HPDE6-E6E7 (cell line): ENCODE data around the gene ARHGAP9.
"Not testable (repeated sequence)": the region's sequence is repeated elsewhere in the genome, so short reads cannot be mapped to it uniquely, and the experiment has no call there.

ENCODE experiments used
- DNase-seq: peaks from one replicate; pipeline ENCODE4 v3.0.0; 2011; ENCODE audit warnings: missing footprints; ENCODE audit errors: extremely low spot score

Gene ARHGAP9

DNA sequence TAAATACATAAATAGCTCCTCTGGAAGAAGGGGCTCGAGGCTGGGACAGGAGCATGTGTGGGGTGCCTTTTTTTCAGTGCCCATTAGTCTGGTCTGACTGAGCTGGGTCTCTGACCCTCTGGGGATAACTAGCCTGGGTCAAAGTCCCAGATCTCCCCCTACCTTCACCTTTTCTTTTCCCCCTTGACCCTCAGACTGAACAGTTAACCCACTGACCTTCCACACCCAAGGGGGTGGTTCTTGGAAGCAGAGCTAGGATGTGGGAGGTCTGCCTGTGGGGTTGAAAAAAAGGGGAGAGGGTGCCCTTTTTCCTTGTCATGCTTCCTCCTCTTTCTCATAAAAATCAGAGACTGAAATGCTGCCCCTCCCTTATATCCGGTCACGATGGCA lies 21.0 kb downstream of the ARHGAP9 start:
- DNase-seq, result no peak

DNA sequence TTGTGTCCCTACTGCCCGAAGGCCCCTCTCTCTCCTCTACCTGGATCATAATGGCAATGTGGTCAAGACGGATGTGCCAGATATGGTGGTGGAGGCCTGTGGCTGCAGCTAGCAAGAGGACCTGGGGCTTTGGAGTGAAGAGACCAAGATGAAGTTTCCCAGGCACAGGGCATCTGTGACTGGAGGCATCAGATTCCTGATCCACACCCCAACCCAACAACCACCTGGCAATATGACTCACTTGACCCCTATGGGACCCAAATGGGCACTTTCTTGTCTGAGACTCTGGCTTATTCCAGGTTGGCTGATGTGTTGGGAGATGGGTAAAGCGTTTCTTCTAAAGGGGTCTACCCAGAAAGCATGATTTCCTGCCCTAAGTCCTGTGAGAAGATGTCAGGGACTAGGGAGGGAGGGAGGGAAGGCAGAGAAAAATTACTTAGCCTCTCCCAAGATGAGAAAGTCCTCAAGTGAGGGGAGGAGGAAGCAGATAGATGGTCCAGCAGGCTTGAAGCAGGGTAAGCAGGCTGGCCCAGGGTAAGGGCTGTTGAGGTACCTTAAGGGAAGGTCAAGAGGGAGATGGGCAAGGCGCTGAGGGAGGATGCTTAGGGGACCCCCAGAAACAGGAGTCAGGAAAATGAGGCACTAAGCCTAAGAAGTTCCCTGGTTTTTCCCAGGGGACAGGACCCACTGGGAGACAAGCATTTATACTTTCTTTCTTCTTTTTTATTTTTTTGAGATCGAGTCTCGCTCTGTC lies 22.8 kb downstream of the ARHGAP9 start:
- DNase-seq, result no peak

DNA sequence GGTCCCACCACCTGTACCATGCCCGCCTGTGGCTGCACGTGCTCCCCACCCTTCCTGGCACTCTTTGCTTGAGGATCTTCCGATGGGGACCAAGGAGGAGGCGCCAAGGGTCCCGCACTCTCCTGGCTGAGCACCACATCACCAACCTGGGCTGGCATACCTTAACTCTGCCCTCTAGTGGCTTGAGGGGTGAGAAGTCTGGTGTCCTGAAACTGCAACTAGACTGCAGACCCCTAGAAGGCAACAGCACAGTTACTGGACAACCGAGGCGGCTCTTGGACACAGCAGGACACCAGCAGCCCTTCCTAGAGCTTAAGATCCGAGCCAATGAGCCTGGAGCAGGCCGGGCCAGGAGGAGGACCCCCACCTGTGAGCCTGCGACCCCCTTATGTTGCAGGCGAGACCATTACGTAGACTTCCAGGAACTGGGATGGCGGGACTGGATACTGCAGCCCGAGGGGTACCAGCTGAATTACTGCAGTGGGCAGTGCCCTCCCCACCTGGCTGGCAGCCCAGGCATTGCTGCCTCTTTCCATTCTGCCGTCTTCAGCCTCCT lies 23.4 kb downstream of the ARHGAP9 start:
- DNase-seq, result no peak

DNA sequence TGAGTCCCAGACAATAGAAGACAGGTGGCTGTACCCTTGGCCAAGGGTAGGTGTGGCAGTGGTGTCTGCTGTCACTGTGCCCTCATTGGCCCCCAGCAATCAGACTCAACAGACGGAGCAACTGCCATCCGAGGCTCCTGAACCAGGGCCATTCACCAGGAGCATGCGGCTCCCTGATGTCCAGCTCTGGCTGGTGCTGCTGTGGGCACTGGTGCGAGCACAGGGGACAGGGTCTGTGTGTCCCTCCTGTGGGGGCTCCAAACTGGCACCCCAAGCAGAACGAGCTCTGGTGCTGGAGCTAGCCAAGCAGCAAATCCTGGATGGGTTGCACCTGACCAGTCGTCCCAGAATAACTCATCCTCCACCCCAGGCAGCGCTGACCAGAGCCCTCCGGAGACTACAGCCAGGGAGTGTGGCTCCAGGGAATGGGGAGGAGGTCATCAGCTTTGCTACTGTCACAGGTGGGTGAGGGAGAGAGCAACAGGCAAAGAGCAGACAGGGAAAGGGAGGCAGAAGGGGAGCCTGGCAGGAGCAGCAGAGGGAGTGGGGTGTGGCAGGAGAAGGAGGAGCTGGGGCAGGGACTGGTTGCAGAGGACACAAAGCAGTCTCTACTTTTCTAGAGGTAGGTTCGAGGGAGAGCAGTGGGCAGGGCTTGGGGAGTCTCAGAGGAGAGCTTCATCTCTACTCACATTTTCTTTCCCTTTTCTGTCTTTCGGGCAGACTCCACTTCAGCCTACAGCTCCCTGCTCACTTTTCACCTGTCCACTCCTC lies 24.1 kb downstream of the ARHGAP9 start:
- no peak for DNase-seq

DNA sequence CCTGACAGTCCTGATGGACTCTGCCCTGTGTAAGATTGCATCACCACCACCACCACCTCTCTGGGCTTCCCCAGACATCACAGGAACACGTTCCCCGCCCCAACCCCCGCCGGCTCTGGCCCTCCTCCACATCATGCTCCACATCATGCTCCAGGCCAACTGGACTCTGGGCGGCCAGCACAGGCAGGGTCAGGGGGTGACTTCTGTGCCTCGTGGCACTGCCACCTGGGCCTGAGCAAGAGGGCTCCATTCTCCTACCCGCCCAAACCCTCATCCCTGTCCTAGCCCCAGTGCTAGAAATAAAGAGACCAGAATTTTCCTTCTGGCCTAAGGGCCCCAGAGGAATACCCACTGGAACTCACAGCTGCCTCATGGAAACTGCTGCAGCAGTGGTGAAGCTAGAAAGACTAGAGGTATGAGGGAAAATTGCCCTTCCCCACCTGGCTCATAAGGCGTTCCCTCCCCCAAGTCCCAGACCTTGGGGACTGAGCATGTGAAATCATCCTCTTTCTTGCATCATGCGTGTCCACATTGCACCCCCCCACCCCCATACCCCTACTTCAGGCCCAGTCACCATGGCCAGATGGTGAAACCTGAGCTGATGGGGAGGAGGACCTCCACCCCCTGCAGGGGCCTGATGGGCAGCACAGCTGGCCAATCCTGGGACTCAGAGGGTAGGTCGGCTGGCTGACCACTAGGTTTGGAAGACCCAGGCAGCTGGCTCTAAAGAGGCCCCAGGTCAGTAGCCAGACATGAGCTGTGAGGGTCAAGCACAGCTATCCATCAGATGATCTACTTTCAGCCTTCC lies 24.9 kb downstream of the ARHGAP9 start, which contains the start of gene INHBE:
TSS of gene INHBE (plus strand) at position 742 of the 808 bp plus-strand sequence. CDS start 230 bp downstream, outside the sequence.
- no peak for DNase-seq

DNA sequence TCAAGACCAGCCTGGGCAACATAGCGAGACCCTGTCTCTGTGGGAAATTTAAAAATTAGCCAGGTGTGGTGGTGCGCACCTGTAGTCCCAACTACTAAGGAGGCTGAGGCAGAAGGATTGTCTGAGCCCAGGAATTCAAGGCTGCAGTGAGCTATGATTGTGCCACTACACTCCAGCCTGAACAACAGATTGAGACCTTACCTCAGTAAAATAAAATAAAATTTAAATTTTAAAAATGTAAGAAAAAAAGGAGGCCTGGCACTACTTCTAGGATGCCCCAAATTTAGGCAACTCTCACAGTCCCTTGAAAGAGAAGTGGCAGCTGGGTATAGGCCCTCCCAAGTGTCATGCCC lies 25.5 kb downstream of the ARHGAP9 start:
- no peak for DNase-seq

DNA sequence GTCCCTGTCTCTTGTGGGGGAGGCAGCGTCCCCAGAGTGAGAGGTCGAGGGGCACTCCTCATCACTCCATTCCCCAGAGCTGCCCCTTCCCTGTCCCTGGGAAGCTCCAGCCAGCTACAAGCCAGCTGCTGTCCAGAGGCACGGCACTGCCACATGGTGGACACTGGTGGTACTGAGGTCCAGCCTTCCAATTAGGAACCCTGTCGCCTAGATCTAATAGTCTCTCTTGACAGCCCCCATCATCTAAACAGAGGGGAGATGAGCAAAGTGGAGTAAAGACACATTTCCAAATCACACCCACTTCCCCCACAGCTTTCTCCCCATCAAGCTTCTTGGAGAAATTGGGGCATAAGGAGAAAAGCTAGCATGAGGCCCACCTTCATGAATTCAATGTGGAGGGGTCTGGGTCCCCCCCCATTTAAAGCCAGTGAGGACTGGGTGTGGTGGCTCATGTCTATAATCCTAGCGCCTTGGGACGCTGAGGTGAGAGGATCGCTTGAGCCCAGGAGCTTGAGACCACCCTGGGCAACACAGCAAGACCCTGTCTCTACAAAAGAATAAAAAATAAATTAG lies 26.6 kb downstream of the ARHGAP9 start:
- no peak for DNase-seq

DNA sequence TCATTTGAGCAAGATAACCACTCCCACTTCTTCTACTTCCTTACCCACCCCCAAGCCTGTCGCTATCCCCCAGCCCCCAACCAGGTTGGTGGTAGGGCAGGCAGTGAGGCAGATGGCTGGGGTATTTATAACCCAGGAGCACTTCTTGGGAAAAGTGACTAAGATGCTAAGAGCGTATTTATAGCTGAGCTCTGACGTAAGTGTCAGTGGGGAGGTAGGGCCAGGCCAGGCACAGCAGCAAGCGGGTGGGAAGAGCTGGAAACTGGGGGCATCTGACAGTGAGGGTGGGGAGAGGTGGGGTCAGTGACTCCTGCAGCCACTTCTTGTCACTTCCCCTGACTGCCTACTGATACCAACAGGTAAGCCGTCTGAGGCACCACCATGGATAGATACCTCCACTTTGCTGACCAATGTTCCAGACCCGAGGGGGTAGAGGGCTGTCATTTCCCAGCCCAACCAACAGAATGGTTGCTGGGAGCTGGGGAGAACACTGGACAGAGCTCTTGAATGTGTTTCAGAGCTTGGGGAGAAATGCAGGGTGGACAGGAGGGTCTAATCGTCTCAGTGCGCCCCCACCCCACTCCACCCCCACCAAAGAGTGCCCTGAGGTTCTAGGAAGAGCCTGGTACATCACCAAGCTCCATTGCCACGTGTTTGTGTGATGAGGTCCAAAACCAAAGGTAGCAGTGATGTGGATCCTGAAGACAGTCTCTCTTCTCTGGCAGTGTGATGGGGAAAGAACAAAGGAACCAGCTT lies 27.3 kb downstream of the ARHGAP9 start:
- no peak for DNase-seq

DNA sequence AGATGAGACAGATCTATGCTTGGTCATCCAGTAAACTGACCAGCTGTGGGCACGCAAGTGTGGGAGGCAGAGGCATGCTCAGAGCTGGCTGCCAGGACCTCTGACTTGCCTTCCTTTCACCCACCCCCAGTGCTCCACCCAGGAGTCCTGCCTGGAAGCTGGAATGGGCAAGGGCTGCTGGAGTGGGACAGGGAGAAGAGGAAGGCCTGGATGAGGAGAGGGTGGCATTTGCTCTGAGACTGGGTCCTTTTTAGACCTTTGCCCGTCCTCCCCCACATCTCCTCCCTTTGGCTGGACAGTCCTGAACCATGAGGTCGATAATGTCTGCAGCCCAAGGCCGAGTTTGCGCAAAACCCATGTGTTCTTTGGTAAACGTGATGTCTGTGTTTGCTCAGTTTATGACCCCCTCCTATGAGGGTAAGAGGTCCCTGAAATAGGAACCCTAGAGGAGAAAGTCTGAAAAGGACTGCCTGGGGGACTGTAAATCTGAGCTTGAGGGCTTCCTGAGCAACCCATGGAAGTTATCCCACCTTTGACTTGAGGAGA lies 28.4 kb downstream of the ARHGAP9 start:
- DNase-seq, result no peak

DNA sequence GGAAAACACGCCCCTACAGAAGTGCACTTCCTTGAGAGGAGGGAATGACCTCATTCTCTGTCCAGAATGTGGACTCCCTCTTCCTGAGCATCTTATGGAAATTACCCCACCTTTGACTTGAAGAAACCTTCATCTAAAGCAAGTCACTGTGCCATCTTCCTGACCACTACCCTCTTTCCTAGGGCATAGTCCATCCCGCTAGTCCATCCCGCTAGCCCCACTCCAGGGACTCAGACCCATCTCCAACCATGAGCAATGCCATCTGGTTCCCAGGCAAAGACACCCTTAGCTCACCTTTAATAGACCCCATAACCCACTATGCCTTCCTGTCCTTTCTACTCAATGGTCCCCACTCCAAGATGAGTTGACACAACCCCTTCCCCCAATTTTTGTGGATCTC lies 29.6 kb downstream of the ARHGAP9 start:
- no peak for DNase-seq

DNA sequence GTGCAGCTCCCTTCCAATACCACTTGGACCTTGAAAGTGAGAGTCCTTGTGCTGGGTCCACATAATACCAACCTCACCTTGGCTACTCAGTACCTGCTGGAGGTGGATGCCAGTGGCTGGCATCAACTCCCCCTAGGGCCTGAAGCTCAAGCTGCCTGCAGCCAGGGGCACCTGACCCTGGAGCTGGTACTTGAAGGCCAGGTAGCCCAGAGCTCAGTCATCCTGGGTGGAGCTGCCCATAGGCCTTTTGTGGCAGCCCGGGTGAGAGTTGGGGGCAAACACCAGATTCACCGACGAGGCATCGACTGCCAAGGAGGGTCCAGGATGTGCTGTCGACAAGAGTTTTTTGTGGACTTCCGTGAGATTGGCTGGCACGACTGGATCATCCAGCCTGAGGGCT lies 30.3 kb downstream of the ARHGAP9 start:
- no peak for DNase-seq

DNA sequence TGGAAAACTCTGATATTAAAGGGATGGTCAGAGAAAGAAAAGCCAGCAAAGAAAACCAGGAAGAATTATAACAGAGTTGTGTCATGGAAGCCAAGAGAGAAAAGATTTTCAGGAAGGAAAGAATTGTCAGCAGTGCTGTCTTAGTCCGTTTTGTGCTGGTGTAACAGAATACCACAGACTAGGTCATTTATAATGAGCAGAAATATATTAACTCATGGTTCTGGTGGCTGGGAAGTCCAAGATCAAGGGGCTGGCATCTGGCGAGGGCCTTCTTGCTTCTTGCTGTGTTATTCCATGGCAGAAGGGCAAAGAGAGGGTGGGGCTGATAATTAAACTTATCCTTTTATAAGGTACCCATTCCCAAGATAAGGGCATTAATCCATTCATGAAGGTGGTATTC lies 31.0 kb downstream of the ARHGAP9 start:
- DNase-seq, result no peak

DNA sequence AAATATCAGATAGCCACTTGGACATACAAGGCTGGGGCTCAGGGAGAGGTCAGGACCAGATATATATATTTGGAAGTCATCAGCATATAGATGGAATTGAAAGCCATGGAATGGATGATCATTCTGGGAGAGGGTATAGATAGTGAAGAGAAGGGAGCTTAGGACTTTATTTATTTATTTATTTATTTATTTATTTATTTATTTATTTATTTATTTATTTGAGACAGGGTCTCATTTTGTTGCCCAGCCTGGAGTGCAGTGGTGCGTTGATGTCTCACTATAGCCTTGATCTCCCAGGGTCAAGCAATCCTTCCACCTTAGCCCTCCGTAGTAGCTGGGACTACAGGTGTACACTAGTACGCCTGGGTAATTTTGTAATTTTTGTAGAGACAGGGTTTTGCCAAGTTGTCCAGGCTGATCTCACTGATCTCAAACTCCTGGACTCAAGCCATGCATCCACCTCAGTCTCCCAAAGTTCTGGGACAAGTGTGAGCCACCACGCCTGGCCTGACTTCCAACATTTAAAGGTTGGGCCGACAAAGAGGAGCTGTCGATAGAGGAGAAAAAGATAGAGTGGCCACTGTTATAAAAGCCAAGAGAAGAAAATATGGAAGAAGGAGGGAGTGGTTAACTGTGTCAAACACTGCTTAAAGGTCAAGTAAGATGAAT lies 33.2 kb downstream of the ARHGAP9 start:
- no peak for DNase-seq

DNA sequence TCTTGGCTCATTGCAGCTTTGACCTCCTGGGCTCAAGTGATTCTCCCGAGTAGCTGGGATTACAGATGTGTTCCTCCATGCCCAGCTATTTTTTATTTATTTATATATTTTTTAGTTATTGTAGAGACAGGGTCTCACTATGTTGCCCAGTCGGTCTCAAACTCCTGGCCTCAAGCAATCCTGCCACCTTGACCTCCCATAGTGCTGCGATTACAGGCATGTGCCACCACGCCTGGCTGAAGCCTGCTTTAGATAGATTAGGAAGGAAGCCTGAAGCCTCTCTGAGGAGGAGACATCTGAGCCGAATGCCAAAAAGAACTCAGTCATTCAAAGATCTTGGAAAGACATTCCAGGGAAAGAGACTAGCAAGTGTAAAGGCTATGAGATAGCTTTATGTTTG lies 34.9 kb downstream of the ARHGAP9 start:
- DNase-seq, result no peak

DNA sequence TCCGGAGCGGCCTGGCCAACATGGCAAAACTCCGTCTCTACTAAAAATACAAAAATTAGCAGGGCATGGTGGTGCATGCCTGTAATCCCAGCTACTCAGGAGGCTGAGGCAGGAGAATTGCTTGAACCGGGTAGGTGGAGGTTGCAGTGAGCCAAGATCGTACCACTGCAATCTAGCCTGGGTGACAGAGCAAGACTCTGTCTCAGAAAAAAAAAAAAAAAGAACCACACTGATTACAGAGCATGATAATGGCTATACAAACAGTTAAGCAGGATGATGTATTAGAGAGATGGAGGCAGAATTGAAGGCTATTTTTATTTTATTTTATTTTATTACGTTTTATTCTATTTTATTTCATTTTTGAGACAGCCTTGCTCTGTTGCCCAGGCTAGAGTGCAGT lies 35.3 kb downstream of the ARHGAP9 start:
- not testable (repeated sequence) for DNase-seq

DNA sequence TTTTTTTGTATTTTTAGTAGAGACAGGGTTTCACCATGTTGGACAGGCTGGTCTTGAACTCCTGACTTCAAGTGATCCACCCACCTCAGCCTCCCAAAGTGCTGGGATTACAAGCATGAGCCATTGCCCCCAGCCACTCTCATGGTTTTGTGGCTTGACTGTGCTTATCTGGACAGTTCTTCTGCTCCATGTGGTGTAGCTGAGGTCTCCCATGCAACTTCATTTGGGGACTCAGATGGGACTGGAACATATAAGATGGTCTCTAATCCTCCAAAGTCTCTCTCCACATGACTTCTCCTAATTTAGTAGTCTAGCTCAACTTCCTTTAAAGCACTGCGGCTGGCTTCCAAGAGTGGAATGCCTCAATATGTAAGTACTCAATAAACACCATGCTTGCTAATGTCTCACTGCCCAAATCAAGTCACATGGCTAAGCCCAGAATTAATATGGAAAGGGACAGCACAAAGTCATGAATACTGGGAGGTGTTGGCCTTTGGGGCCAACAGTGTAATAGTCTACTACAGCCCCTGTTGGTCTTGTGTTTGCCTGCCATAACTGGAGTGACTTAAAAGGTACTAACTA lies 37.7 kb downstream of the ARHGAP9 start:
- no peak for DNase-seq

DNA sequence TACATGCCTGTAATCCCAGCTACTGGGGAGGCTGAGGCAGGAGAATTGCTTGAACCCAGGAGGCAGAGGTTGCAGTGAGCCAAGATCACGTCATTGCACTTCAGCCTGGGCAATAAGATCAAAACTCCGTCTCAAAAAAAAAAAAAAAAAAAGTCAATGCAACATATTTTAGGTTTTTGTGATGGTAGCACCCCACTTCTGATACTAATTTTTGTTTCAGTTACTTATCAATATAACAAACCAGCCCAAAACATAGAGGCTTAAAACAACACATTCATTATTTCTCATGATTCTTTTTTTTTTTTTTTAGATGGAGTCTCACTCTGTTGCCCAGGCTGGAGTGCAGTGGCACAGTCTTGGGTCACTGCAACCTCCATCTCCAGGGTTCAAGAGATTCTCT lies 38.3 kb downstream of the ARHGAP9 start:
- not testable (repeated sequence) for DNase-seq

DNA sequence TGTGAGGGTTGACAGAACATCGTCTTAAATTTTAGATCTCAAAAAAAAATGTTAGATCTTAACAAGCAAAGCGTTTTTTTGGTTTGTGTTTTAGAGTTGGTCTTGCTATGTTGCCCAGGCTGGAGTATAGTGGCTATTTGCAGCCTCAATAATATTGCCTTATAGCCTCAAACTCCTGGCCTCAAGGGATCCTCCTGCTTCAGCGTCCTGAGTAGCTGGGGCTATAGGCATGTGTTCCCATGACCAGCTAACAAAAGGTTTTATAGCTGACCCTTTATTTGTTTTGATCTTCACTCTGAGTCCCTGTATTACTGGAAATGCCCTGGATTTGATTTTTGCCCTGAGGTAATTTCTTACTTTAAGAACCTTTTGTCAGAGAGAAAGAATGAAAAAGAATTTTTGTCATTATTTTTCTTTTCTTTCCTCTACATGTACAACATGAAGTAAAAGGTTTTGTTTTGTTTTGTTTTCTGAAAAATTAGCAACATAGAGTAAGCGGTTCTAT lies 39.9 kb downstream of the ARHGAP9 start:
- no peak for DNase-seq

DNA sequence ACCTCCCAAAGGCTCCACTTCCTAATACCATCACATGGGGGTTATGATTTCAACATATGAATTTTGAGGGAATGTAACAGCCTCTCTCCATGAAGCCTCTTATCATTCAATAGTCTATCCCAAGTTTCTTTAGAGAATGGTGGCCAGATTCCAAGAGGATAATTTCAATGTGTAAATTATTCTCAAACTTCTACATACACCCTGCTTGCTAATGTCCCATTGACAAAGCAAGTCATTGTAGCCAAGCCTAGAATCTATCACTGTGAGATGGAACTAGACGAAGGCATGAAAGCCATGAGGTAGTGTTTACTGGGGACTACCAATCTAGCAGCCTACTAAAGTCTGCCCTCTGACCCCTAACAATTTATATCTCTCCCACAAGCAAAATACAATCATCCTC lies 41.3 kb downstream of the ARHGAP9 start:
- no peak for DNase-seq

DNA sequence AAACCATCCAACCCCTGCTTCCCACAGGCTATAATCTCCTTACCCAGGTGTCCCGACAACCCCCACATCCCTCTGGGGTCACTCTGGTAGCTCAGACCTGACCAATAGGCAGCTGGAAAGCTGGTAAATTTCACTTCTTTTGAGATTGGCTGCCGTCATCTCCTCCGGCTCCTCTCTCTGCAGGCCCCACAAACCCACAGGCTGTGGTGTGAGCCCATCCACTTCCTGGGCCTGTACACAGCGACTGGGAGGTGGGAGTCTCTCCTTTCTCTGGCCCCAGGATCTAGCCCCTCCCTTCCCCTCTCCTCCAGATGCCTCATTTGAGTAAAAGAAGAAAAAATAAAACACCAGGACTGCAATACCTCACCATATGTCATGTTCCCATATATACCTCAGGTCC lies 44.4 kb downstream of the ARHGAP9 start:
- no peak for DNase-seq
